NCI-H128 (cell line): ENCODE data around the gene GALNT10.

Source experiments
- DNase-seq: peaks from one replicate; lab custom pipeline; 2025; ENCODE audit not compliant: unreplicated experiment; lab: John Stamatoyannopoulos, UW

The GALNT10 gene

DNA sequence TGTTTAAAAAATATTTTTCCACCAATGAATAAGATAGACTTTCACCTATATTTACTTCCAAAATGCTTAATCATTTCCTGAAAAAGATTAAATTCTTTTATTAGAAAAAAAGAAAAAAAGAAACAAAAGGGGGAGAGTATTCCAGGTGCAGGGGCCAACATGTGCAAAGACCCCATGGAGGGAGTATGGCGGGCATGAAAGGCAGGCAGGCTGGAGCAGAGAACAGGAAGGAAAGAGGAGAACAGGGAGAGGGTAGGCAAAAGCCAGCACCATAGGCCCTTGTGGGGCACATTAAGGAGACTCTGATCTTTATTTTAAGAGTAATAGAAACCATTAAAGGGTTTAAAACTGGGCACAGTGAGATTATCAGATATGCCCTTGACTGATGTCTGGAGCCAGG, 238.8 kb downstream of the GALNT10 start:
- no peak for DNase-seq

DNA sequence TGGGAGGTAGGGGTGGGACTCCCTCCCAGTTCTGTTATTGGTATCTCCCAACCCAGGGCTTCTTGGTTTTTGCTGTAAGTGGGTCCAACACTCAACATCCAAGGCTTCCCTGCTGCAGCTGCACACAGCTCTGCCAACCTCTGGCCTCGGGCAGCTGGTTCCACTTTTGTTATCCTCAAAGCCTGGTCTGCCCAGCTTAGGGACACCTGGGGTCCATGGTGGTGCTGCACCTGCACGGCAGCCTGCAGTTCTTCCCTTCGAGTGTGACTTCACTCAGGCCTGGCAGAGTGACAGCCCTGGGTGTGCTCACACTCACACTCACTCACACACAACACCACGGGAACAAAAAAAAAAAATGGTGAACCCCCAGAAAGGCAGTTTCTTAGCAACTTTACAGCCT, 239.9 kb downstream of the GALNT10 start:
- no peak for DNase-seq

DNA sequence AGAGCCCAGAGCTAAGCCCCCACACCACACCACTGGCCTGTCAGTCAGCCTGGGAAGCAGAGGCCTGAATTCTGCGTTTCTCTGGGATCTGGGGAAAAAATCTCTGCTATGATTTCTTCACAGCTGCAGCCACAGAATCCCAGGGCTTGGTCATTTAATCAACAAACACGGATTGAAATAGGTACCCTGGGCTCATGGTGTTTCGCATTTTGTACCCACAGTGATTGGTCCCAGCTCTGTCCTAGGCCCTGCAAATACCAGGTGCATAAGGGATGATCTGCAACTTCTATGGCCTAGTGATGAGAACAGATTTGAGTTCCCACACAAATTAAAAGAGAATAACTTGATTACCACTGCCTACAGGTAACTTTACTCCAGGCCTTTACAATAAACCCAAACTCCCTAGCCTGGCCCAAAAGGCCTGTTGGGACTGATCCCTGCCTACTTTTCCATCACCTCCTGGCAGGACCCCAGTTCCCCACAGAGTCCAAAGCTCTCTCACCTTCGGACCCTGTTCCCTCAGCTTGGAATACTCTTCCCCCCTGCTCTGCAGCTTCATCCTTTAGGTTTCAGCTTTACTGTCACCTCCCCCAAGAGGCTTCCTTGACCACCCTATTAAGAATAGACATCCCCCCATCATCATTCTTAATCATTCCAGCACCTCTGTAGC, 240.6 kb downstream of the GALNT10 start:
- no peak for DNase-seq

DNA sequence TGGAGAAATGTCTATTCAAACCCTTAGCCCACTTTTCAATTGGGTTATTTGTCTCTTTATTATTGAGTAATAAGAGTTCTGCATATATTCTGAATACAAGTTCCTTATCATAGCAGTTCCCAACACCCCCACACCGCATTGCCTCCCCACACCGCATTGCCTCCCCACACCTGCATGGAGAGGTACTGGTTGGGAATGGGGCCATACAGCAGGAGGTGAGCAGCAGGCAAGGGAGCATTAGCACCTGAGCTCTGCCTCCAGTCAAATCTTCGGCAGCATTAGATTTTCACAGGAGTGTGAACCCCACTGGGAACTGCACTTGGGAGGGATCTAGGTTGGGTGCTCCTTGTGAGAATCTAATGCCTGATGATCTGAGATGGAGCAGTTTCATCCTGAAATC, 244.7 kb downstream of the GALNT10 start:
- DNase-seq = no peak

DNA sequence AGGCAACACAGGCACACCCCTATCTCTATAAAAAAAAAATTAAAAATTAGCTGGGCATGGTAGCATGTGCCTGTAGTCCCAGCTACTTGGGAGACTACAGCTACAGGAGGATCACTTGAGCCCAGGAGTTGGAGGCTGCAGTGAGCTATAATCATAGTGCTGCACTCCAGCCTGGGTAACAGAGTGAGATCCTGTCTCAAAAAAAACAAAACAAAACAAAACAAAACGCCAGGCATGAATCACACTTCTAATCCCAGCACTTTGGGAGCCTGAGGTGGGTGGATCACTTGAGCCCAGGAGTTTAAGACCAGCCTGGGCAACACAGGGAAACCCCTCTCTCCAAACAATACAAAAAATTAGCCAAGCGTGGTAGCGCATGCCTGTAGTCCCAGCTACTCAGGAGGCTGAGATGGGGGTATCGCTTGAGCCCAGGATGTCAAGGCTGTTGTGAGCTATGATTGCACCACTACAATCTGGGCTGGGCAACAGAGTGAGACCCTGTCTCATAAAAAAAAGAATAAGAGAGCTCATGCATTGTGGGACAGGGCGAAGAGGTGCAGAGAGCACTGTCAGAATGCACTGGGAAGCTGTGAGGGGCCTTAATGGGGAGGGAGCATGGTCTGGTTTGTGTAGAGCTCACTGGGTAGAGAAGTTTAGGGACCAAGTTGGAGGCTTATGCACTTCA, 246.9 kb downstream of the GALNT10 start:
- no peak for DNase-seq

DNA sequence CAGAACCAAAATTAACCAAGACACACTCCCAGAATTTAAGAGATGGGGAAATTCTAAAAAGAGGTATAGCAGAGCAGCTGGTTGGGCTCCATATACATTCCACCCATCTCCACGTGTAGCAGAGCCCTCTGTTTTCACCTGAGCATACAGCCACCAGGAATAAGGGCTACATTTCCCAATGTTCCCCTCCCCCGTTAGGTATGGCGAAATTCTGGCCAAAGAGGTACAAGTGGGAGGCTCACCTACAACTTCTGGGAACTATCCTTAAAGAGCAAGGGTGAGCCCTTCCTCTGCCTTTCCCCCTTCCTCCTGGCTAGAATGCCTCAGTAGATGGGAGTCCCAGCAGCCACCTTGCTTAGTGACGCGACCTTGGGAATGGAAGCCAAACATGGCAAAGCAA, 250.0 kb downstream of the GALNT10 start:
- DNase-seq = no peak

DNA sequence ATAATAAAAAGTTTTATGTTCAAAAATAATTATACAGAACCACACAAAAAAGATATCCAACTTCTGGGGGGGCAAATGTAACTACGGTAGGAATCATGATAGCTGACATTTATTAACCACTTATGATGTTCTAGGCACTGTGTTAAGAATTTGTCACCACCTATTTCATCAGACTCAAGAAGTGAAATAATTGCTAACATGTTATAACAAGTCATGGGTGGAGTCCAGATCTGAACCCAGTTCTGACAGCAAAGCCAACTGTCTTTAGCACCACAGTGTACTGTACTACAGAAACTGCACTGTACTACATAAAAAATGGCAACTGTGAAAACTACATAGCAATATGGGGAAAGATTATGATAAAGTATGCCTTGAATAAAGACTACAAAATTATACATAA, 252.3 kb downstream of the GALNT10 start:
- no peak for DNase-seq

DNA sequence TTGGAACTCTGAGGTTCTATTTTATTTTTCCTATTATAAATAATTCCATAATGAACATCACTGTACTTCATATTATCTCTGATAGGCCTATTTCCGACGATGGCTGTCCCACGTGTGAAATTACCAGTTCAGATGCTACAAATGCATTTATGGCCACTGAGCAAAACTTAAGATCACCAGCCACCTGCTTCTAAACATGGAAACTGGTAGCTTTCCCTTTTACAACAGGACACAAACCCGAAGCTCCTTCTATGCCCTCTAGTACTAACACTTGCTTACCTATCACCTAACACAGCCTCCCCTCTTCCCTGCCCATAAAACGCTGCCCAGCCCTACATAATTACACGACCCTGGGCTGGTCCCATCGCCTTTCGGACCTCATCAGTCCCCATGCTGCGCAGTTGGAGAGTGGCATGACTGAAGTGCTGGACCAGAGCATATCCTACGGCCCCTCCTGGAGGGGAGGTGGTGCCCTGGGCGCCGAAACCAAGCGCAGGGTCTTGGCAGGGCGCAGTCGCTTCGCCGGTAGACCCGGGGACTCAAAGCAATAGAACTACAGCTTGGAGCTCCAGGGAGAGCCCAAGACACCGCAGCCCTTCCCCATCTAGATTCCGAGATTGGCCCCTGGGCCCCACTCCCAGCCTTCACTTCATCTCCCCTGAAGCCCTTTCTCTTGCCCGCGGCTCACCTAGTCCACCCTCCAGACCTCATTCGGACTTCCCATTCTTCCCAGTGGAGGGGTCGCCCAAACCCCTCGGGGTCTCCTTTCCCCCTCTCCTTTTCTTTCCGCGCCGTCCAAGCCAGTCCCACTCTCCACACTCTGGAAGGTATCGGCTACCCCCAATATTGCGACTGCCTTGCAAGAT, 254.3 kb downstream of the GALNT10 start:
- no peak for DNase-seq

DNA sequence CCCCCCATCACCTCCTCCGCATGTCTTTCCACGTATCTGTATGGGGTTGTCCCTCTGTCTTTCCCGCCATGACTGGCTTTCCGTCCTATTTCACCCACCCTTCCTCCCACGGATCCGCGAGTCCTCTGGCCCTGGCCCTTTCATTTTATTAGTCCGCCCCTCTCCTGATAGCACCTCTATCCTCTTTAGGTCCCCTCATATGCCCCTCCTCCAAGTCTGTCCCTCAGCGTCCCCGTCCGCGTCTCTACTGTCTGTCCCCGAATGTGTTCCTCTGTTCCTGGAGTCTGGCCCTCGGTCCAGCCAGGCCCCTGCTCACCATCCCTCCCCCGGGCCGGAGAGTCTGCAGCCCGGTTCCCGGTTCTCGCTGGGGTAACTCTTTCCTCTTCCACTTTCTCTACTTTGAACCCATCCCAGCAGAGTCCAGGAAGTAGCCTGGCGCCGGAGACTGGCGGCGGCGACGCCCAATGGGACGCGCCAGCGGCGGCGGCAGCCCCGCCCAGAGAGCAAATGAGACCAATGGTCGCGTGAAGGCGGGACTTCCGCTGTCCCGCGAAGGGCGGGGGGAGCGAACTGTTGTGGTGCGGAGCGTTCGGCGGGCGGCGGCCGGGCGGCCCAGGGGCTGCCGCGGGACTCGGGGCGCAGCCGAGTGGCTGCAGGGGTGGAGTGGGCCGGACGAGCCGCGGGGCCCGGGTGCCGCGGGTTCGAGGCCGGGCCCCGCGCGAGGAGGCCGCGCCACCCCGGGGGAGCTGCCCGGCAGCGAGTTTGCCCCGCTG, 255.1 kb downstream of the GALNT10 start, which contains the start of gene SAP30L:
SAP30L (plus strand) TSS at position 576 of the 773 bp plus-strand sequence. CDS start 608 bp downstream, outside the sequence.
- DNase-seq = peak; percentile 62

DNA sequence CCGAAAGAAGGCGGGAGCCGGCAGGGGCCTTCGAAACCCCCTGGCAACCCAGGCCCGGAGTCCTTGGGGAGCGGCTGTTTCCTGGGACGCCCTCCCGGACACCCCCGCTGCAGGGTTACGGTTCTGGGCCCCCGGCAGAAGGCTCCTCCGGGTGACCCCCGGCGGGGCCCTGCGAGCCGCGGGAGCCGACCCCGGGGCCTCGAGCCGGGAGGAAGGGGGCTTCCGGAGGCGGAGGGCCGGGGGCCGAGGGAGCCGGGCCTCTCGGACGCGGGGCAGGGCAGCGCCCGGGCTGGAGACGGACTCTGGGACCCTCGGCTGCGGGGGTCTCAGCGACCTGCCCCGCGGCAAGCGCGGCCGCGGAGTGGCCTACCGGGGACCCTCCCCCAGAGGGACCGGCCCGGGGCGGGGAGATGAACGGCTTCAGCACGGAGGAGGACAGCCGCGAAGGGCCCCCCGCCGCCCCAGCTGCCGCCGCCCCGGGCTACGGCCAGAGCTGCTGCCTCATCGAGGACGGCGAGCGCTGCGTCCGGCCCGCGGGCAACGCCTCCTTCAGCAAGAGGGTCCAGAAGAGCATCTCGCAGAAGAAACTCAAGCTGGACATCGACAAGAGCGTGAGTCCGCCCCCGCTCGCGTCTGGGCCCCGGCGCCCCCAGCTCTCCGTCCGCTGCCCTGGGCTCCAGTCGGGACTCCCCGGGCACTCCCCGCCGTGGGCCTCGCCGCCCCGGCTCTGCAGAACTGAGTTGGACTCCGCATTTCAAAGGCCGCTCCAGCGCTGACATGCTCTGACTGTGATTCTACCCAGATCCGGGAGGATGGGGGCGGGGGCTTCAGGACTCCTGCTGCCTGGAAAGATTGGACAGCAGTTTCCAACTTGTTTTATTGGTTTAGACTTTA, 255.9 kb downstream of the GALNT10 start:
- DNase-seq = no peak

DNA sequence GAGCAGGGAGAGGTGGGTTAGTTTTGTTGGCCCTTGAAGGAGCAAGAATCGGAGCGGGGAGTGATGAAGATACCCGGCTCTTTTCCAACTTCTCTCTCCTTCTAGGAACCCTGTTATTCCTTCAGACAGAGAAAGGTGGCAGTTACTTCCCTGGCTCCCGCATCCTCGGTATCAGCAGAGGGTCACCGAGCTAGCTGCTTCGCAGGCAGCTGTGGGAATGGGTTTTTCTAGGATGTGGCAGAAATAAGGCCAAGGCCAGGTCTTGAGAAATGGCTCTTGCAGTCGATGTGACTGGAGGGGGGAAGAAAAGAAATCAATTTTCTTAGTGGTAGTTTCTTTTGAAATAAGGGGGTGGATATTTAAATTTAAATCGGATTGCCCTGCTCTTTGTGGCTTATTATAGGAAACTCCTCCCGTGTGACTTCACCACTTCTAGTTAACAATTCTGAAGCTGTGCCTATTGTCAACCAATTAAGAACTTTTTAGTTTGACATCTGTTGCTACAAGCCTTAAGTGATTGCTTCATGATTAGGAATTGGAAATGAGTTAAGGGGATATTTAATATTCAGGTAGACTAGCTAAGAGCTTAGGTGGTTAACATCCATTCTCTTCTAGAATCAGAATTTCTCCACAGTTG, 256.7 kb downstream of the GALNT10 start:
- no peak for DNase-seq

DNA sequence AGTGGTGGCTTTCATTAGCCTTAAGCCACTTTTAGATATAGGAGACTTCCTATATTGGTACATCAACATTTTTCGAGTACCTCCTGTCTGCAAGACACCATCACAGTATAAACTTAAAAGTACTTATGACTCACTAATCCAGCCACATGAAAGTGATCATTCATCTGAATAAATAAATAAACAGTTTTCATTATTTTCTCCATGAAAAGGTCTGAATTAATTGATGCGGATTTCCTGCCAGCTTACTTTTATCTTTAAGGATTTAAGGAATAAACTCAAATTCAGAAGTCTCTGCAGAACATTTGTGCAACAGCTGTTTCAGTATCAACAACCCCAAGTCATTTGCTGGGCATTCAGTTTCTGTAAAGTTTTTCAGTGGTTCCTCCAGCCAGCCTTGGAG, 259.3 kb downstream of the GALNT10 start:
- DNase-seq = no peak

DNA sequence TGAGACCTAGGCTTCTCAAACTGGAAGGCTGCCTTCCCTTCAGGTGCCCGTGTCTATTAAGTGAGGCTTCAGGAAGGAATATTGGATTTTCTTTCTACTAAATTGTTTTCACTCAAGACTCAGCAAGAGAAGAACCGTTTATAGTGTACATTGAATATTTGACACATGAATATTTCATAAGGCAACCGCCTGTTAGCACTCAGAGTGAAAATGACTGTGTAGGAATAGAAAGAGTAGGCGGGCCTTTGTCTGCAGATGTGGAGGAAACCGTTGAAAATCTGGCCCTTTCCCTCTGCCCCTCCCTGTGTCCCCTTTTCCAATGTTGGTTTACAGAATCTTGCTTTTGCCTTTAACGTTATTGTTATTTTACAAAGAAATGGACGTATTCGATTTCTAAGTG, 261.4 kb downstream of the GALNT10 start:
- no peak for DNase-seq

DNA sequence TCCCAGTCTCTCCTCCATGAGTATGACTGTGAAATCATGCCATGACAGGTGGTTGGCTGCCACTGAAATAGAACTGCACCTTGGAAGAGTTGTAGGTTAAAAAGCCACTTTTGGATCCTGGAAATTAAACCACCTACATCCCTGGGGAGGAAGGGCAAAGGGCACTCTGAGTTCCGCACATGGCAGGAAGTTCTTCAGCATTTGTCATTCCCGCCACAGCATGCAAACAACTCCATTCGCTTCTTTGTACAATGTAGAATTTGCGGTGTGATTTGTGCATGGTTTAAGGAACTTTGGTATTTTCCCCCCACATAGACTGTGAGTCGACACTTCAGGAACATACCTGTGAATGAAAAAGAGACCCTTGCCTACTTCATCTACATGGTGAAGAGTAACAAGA, 265.1 kb downstream of the GALNT10 start:
- DNase-seq = no peak

DNA sequence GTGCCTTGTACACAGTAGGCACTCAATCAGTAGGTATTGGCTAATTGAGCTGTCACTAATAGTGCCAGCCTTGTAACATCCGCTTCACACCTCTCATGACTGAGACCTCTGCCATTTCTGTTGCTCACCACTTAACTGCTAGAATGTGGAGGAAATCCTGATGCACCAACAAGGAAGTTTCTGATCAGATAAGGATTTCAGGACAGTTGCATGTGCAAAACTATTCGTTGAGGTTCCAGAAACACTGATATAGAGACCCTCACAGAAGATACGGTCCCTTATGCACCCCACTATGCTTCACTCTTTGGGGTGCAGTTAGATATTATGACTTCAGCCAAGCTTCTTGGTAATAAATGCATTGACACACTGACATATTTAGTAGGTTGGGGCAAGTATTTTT, 266.0 kb downstream of the GALNT10 start:
- no peak for DNase-seq

DNA sequence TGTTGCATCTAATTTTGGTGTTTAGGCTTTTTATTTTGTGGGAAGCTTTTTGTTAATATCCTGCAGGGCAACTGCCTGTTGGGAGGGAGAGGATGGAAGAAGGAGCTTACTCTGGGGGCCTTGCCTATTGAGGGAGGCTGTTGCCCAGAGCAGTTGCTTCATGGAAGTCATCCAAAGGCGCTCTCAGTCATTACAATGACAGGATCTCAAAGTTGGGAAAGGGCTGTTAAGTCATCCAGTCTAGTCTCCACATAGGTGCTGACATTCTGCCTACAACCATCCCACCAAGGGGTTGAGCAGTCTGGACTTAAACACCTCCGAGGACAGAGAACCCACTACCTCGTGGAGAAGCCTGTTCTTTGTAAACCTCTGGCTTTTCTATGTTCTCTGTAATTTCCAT, 268.5 kb downstream of the GALNT10 start:
- DNase-seq = no peak

DNA sequence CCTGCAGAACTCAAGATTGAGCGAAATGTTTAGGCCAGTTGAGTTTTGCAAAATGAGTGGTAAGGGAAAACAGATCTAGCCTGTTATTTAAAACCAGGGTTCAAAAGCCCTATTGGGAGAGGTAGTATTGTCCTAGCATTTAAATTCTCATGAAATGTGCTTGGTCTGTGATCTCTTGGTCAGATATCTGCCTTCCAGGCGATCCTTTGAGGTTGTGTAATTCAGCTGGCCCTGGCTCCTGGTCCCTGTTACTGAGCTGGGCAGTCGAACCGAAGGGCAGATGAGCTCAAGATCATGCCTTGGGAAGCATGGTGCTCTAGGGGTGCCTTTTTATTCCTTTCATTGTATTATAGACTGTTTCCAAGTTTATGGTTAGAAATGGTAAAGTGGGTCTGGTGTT, 269.6 kb downstream of the GALNT10 start:
- DNase-seq = no peak

DNA sequence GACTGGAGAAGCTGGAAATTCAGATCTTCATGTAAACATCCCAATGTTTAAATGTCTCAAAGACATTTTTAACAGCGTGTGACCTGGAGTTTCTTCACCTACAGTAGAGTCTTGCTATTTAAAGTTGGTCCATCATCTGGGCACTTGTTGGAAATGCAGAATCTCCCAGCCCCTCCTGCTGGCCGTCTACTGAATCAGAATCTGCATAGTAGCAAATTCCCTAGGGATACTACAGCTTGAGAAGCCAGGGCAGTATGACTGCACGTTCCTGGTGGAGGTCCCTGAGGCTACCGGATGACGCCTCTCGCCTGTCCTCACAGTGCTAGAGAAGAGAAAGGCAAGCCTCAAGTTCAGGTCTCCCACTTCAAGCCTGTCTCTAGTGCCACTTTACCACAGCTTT, 271.0 kb downstream of the GALNT10 start:
- DNase-seq = no peak

DNA sequence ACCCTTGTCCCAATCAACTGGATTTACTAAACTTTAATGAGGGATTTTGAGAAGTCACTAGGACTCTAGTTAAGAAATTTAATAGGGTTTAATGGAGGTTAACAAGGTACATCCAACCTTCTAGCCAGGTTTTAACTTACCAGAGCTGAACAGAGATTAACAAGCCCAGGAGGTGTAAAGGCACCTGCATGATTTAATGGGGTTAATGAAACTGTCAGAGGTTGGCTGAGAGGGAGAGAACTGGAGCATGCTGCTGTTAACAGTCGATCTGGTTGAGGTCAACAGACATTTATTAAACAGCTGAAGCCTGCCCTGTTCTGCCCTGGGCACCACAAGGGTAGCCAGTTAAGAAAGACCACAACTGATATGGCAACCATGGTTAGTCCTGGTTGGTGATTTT, 273.9 kb downstream of the GALNT10 start:
- no peak for DNase-seq

DNA sequence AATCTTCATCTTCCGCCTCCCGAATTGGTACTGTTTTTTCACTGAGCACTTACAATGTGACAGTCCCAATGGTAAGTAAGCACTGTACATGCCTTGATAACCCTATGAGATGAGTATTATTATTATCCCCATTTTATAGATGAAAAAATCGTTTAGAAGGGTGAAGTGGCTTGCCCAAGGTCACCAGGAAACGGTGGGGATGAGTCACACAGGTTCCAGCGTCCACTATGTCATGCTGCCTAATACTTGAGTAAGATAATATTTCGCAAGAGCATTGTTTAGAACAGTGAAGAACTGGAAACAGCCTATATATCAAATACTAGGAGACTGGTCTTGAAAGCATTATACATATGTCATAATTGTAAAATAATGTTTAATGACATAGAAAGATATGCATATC, 274.6 kb downstream of the GALNT10 start:
- DNase-seq = no peak
